HepG2 (cell line): ENCODE measurements around the gene AGRN. TPM values are rescaled to one million over a fixed set of nuclear protein-coding genes. Genes with fewer than 3 reads are reported as not detected.

Experiments
- AFF4 ChIP-seq: sonication (generic); formaldehyde crosslinking; IDR thresholded peaks from 2 replicates; pipeline ENCODE4 v1.4.0; 2020; ENCODE audit warnings: missing genetic modification reagents
- ASH2L ChIP-seq: fragments of 300-600, 200-600 bp; sonication (generic); IDR thresholded peaks from 2 replicates; pipeline ENCODE4 v1.7.0; 2017; ENCODE audit warnings: low read depth, mild to moderate bottlenecking, moderate library complexity, mixed read lengths, low read length; ENCODE audit not compliant: insufficient read length
- ATF1 ChIP-seq: IDR thresholded peaks from 2 replicates; pipeline ENCODE4 v1.6.1; 2016; ENCODE audit warnings: mild to moderate bottlenecking, control low read depth
- ERF ChIP-seq: IDR thresholded peaks from 2 replicates; pipeline ENCODE4 v1.6.1; 2018; ENCODE audit warnings: missing biosample characterization, missing genetic modification reagents
- NFE2L2 ChIP-seq: fragments of 150-350 bp; IDR thresholded peaks from 2 replicates; pipeline ENCODE4 v1.6.1; 2014; ENCODE audit warnings: low read length
- PHF20 ChIP-seq: sonication (generic); formaldehyde crosslinking; IDR thresholded peaks from 2 replicates; pipeline ENCODE4 v1.5.0; 2020; ENCODE audit warnings: mild to moderate bottlenecking, missing genetic modification reagents
- POLR2G ChIP-seq: fragments of 200-400 bp; formaldehyde crosslinking; IDR thresholded peaks from 2 replicates; pipeline ENCODE4 v1.6.1; 2018; ENCODE audit warnings: mild to moderate bottlenecking, low read depth, low read length, moderate library complexity
- PRDM15 ChIP-seq: sonication (generic); formaldehyde crosslinking; IDR thresholded peaks from 2 replicates; pipeline ENCODE4 v1.4.0; 2020; ENCODE audit warnings: missing genetic modification reagents
- TIGD3 ChIP-seq: sonication (generic); formaldehyde crosslinking; IDR thresholded peaks from 2 replicates; pipeline ENCODE4 v1.5.1; 2020; ENCODE audit warnings: mild to moderate bottlenecking, missing genetic modification reagents, borderline replicate concordance
- TRIM24 ChIP-seq: sonication (generic); formaldehyde crosslinking; IDR thresholded peaks from 2 replicates; pipeline ENCODE4 v1.8.0; 2022; ENCODE audit warnings: mild to moderate bottlenecking, missing genetic modification reagents
- UBTF ChIP-seq: sonication (generic); formaldehyde crosslinking; IDR thresholded peaks from 2 replicates; pipeline ENCODE4 v1.4.0; 2020; ENCODE audit warnings: mild to moderate bottlenecking, missing genetic modification reagents
- XRCC5 ChIP-seq: fragments of 200-400 bp; formaldehyde crosslinking; optimal IDR thresholded peaks from 2 replicates; pipeline ENCODE3; 2017; ENCODE audit warnings: mild to moderate bottlenecking, low read length
- ZC3H13 ChIP-seq: sonication (generic); formaldehyde crosslinking; IDR thresholded peaks from 2 replicates; pipeline ENCODE4 v1.8.1; 2023; ENCODE audit warnings: mild to moderate bottlenecking, missing genetic modification reagents, moderate library complexity
- ZNF430 ChIP-seq: sonication (generic); formaldehyde crosslinking; IDR thresholded peaks from 2 replicates; pipeline ENCODE4 v1.9.0; 2021; ENCODE audit warnings: mild to moderate bottlenecking, missing genetic modification reagents
- ZNF512 ChIP-seq: sonication (generic); formaldehyde crosslinking; IDR thresholded peaks from 2 replicates; pipeline ENCODE4 v1.4.0; 2020; ENCODE audit warnings: mild to moderate bottlenecking, missing genetic modification reagents
- ZNF768 ChIP-seq: sonication (generic); formaldehyde crosslinking; IDR thresholded peaks from 2 replicates; pipeline ENCODE4 v1.4.0; 2020; ENCODE audit warnings: missing genetic modification reagents
- ZSCAN9 ChIP-seq: IDR thresholded peaks from 2 replicates; pipeline ENCODE4 v1.6.1; 2016; ENCODE audit warnings: borderline replicate concordance
- polyA plus RNA-seq, 8 experiments: library from polyadenylated mRNA; depleted of rRNA in 3 of 8; stranded (reverse) in 7 of 8; unstranded in 1 of 8; fragments of >200 nt; fragmentation: Illumina TruSeq in 4 of 8; extraction: Trizol in 4 of 8; gene quantifications; 2 replicates each; pipeline versions ENCODE4 v1.2.1 to v1.2.3, GENCODE V29; 2011 to 2016; ENCODE audit warnings: low read depth in 4 of 8, missing spikeins in 1 of 8, mixed read lengths in 1 of 8; ENCODE audit not compliant: insufficient read depth in 1 of 8
- total RNA-seq, 5 experiments: library from RNA; depleted of rRNA; stranded (reverse); fragments of >200 nt; fragmentation: Illumina TruSeq; extraction: Trizol; gene quantifications; 2 replicates each; pipeline ENCODE4 v1.2.3, GENCODE V29; 2016; ENCODE audit warnings: low read depth in 1 of 5

The AGRN gene
- total and polyA plus RNA-seq, 2 of the 13 experiments (the other 11 are each of a cell fraction or from before 2014, with no cell fraction given), result 29.8 to 65.2 TPM

- peak; percentile 70; the same call in 1 of the 2 replicates for TF ChIP-seq UBTF
- TF ChIP-seq PHF20 (CRISPR knock-in tag), result no peak; the same call in 1 of the 2 replicates
- no peak for TF ChIP-seq ASH2L
- no peak for TF ChIP-seq POLR2G
- no peak for TF ChIP-seq NFE2L2
- no peak for TF ChIP-seq ERF (CRISPR knock-in tag)
- TF ChIP-seq ZNF512, result no peak
- TF ChIP-seq ATF1 (CRISPR knock-in tag), result no peak
- TF ChIP-seq XRCC5, result no peak
- no peak for TF ChIP-seq TRIM24 (CRISPR knock-in tag)
- no peak for TF ChIP-seq ZNF430 (CRISPR knock-in tag)
- TF ChIP-seq TIGD3 (CRISPR knock-in tag), result no peak
- no peak for TF ChIP-seq ZC3H13 (CRISPR knock-in tag)
- TF ChIP-seq ZNF768 (CRISPR knock-in tag), result peak; percentile 11; the same call in 1 of the 2 replicates
- TF ChIP-seq AFF4 (CRISPR knock-in tag), result no peak
- no peak for TF ChIP-seq ZSCAN9 (CRISPR knock-in tag)
- no peak for TF ChIP-seq PRDM15 (CRISPR knock-in tag)
Observed at GRCh38 chr1:998995-999724, 20.8 kb upstream of the AGRN start (continued).
